IMR-90 (cell line): ENCODE data around the gene CERS4. TPM values are rescaled to one million over a fixed set of nuclear protein-coding genes. Genes with fewer than 3 reads are reported as not detected.

Experiments used
- ATAC-seq: fragments of 200-7000 bp; cut with Tn5 transposase; 2 replicates; pipeline ENCODE4 v1.9.1; 2020; ENCODE audit warnings: low read depth, mild to moderate bottlenecking, moderate library complexity
- BruUV-seq: library from RNA; stranded (reverse); fragments of 400-500 nt; replicated peaks from 2 replicates; lab custom pipeline; 2021; lab: Mats Ljungman, UMichigan
- CTCF ChIA-PET: fragments of 300-600 bp; formaldehyde crosslinking; extraction: SDS; loops from one replicate; lab custom pipeline; 2021; ENCODE audit warnings: antibody characterized with exemption; lab: Yijun Ruan, JAX
- POLR2A ChIA-PET: fragments of 300-600 bp; sonication (Branson Sonifier 250); formaldehyde crosslinking; loops from one replicate; lab custom pipeline; 2022; ENCODE audit warnings: antibody characterized with exemption; ENCODE audit not compliant: unreplicated experiment; lab: Charles Lee
- DNase-seq: peaks from one replicate; pipeline ENCODE4 v3.0.0; 2013
- H2AFZ ChIP-seq: replicated peaks from 2 replicates; pipeline ENCODE3; 2013; ENCODE audit warnings: low read length, mild to moderate bottlenecking; ENCODE audit not compliant: poor library complexity
- H2AK5ac ChIP-seq: 2 replicates; pipeline ENCODE4 v1.6.1; 2013; ENCODE audit warnings: low read depth, low read length, inconsistent platforms
- H2AK9ac ChIP-seq: replicated peaks from 2 replicates; pipeline ENCODE3; 2013; ENCODE audit warnings: mild to moderate bottlenecking, low read depth, low read length, moderate library complexity; ENCODE audit not compliant: poor library complexity
- H2BK120ac ChIP-seq: 2 replicates; pipeline ENCODE4 v1.6.1; 2013; ENCODE audit warnings: low read depth, low read length, inconsistent platforms
- H2BK15ac ChIP-seq: 3 replicates; pipeline ENCODE4 v1.6.1; 2013; ENCODE audit warnings: low read depth, low read length, inconsistent platforms
- H2BK20ac ChIP-seq: 2 replicates; pipeline ENCODE4 v1.6.1; 2013; ENCODE audit warnings: low read depth, mild to moderate bottlenecking, inconsistent platforms, low read length, moderate library complexity
- H2BK5ac ChIP-seq: 2 replicates; pipeline ENCODE4 v1.6.1; 2013; ENCODE audit warnings: mild to moderate bottlenecking, low read depth, low read length, inconsistent platforms; ENCODE audit not compliant: poor library complexity, severe bottlenecking
- H3K14ac ChIP-seq: replicated peaks from 2 replicates; pipeline ENCODE4 v1.6.1; 2013; ENCODE audit warnings: low read depth, low read length, inconsistent platforms
- H3K18ac ChIP-seq: 2 replicates; pipeline ENCODE4 v1.6.1; 2013; ENCODE audit warnings: low read depth, low read length, control low read depth
- H3K23ac ChIP-seq: 2 replicates; pipeline ENCODE4 v1.6.1; 2013; ENCODE audit warnings: low read depth, low read length, inconsistent platforms
- H3K27ac ChIP-seq: 2 replicates; pipeline ENCODE4 v1.5.1; 2013; ENCODE audit warnings: mild to moderate bottlenecking, control low read depth, low read length; ENCODE audit not compliant: insufficient read depth
- H3K27me3 ChIP-seq: 2 replicates; pipeline ENCODE4 v1.6.1; 2013; ENCODE audit warnings: low read length; ENCODE audit not compliant: control insufficient read depth, insufficient read depth
- H3K36me3 ChIP-seq: 2 replicates; pipeline ENCODE4 v1.6.1; 2013; ENCODE audit warnings: low read length, mixed read lengths; ENCODE audit not compliant: control insufficient read depth, insufficient read depth
- H3K4ac ChIP-seq: 2 replicates; pipeline ENCODE4 v1.6.1; 2013; ENCODE audit warnings: low read depth, low read length, inconsistent platforms
- H3K4me1 ChIP-seq: 2 replicates; pipeline ENCODE4 v1.6.1; 2013; ENCODE audit warnings: low read length, mixed read lengths; ENCODE audit not compliant: control insufficient read depth, insufficient read depth
- H3K4me2 ChIP-seq: 2 replicates; pipeline ENCODE4 v1.6.1; 2013; ENCODE audit warnings: low read depth, mild to moderate bottlenecking, control low read depth, low read length, moderate library complexity
- H3K4me3 ChIP-seq: 2 replicates; pipeline ENCODE4 v1.5.1; 2013; ENCODE audit warnings: low read depth, mild to moderate bottlenecking, control low read depth, low read length, moderate library complexity; ENCODE audit not compliant: insufficient read depth
- H3K56ac ChIP-seq: 2 replicates; pipeline ENCODE4 v1.6.1; 2013; ENCODE audit warnings: low read length, inconsistent platforms; ENCODE audit not compliant: insufficient read depth; ENCODE audit errors: extremely low read depth
- H3K79me1 ChIP-seq, 2 experiments: 2 replicates each; pipeline ENCODE4 v1.6.1; 2013; ENCODE audit warnings: low read length in 2 of 2, inconsistent platforms in 1 of 2, low read depth in 1 of 2
- H3K9ac ChIP-seq: 2 replicates; pipeline ENCODE4 v1.6.1; 2013; ENCODE audit warnings: low read depth, low read length, control low read depth
- H3K9me1 ChIP-seq: 2 replicates; pipeline ENCODE4 v1.6.1; 2013; ENCODE audit warnings: low read length, inconsistent platforms; ENCODE audit not compliant: insufficient read depth
- H3K9me3 ChIP-seq: 2 replicates; pipeline ENCODE4 v1.6.1; 2013; ENCODE audit warnings: low read length; ENCODE audit not compliant: control insufficient read depth, insufficient read depth
- H4K20me1 ChIP-seq: 2 replicates; pipeline ENCODE4 v1.6.1; 2013; ENCODE audit warnings: low read length, inconsistent platforms; ENCODE audit not compliant: insufficient read depth
- H4K5ac ChIP-seq: 2 replicates; pipeline ENCODE4 v1.6.1; 2013; ENCODE audit warnings: mild to moderate bottlenecking, low read depth, low read length, control low read depth
- H4K8ac ChIP-seq, 2 experiments: 2 replicates each; pipeline ENCODE4 v1.6.1; 2013; ENCODE audit warnings: low read depth in 2 of 2, low read length in 2 of 2, control low read depth in 1 of 2, inconsistent platforms in 1 of 2
- H4K91ac ChIP-seq: 2 replicates; pipeline ENCODE4 v1.6.1; 2013; ENCODE audit warnings: low read depth, low read length, inconsistent platforms; ENCODE audit not compliant: insufficient read depth
- BHLHE40 ChIP-seq: fragments of 150-350 bp; IDR thresholded peaks from 2 replicates; pipeline ENCODE4 v1.6.1; 2016; ENCODE audit warnings: mild to moderate bottlenecking, low read depth, low read length
- CHD1 ChIP-seq: IDR thresholded peaks from 2 replicates; pipeline ENCODE4 v1.6.1; 2012; ENCODE audit warnings: low read depth, low read length, improper control_type of control experiment
- MXI1 ChIP-seq: IDR thresholded peaks from 2 replicates; pipeline ENCODE4 v1.6.1; 2012; ENCODE audit warnings: low read depth, mild to moderate bottlenecking, low read length, moderate library complexity, borderline replicate concordance
- RAD21 ChIP-seq: IDR thresholded peaks from 2 replicates; pipeline ENCODE4 v1.6.1; 2012; ENCODE audit warnings: low read length, improper control_type of control experiment
- RCOR1 ChIP-seq: IDR thresholded peaks from 2 replicates; pipeline ENCODE4 v1.6.1; 2012; ENCODE audit warnings: mild to moderate bottlenecking, low read length, improper control_type of control experiment; ENCODE audit not compliant: insufficient replicate concordance
- RFX5 ChIP-seq: IDR thresholded peaks from 2 replicates; pipeline ENCODE4 v1.8.0; 2012; ENCODE audit warnings: low read depth, mild to moderate bottlenecking, low read length, moderate library complexity
- SMC3 ChIP-seq: fragments of 150-350 bp; IDR thresholded peaks from 2 replicates; pipeline ENCODE4 v1.6.1; 2016; ENCODE audit warnings: low read depth, mild to moderate bottlenecking, antibody characterized with exemption, low read length, moderate library complexity
- WGBS, 2 experiments: methylation state at CpG; one replicate each; pipeline versions ENCODE4 v1.1.5 to v1.1.7; 2013; ENCODE audit warnings: missing lambda C conversion rate in 2 of 2; ENCODE audit not compliant: insufficient read length in 1 of 2; ENCODE audit errors: extremely low coverage in 2 of 2; 5-methylcytosine and 5-hydroxymethylcytosine counted together
- dilution Hi-C: fragments of 300-500 bp; cut with HindIII; formaldehyde crosslinking; loops from one replicate; pipeline ENCODE4 v1.14.3; 2018; ENCODE audit warnings: low sequenced_read_pairs; ENCODE audit not compliant: unreplicated experiment
- in situ Hi-C: fragments of 300-500 bp; cut with MboI; formaldehyde crosslinking; loops from 3 replicates; pipeline ENCODE4 v1.14.3; 2019; ENCODE audit warnings: low sequenced_read_pairs, inconsistent platforms, mixed read lengths
- intact Hi-C: fragments of 100-400 bp; cut with micrococcal nuclease; formaldehyde crosslinking; loops from 2 replicates; pipeline ENCODE4 v1.10.0; 2022
- polyA plus RNA-seq, 3 experiments: library from polyadenylated mRNA; depleted of rRNA; stranded (reverse); fragments of >200 nt; gene quantifications; 2 replicates each; pipeline ENCODE4 v1.2.3, GENCODE V29; 2012; ENCODE audit warnings: low replicate concordance in 1 of 3
- total RNA-seq: library from RNA; depleted of rRNA; stranded (reverse); fragments of >200 nt; gene quantifications from 2 replicates; pipeline ENCODE4 v1.2.3, GENCODE V29; 2012
- TF ChIP-seq, protein P1 (sequence below): conservative IDR thresholded peaks from 2 replicates; pipeline ENCODE4 v1.5.1; 2012; ENCODE audit warnings: mild to moderate bottlenecking, low read depth, low read length, improper control_type of control experiment
- TF ChIP-seq, protein P2 (sequence below): fragments of 150-350 bp; IDR thresholded peaks from 2 replicates; pipeline ENCODE4 v1.6.1; 2017; ENCODE audit warnings: mild to moderate bottlenecking, antibody characterized with exemption, low read length, low read depth

CERS4 gene
- total and polyA plus RNA-seq, 2 of the 4 experiments (the other 2 are of a cell fraction): 3.2 to 5.7 TPM

DNA sequence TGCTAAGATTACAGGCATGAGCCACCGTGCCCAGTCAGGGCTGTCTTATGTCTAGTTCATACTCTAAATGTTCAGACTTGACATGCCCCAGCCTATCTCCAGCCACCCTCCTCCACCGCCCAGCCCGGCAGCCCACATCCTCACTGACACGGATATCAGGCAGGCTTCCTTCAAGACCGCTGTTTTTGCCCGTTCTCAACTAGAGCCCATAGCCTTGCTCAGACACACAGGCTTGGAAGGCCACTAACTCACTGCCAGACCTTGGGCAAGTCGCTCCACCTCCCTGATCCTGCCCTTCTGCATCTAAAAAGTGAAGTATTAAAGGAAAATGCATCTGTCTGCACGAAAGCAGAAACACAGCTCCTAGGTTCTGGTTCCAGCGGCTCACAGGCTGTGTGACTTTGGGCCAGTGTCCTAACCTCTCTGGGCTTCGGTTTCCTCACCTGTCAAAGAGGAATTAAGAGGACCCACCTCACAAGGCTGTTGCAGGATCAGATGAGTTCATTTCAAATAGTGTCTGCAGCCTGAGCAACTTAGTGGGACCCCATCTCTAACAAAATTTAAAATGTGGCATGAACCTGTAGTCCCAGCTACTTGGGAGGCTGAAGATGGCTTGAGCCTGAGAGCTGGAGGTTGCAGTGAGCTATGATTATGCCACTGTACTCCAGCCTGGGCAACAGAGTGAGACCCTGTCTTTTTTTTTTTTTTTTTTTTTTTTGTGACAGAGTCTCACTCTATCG, 14.5 kb upstream of the CERS4 start:
- no peak overlapping the region for H3K14ac ChIP-seq
- H2BK20ac ChIP-seq: no peak overlapping the region
- no peak overlapping the region for H2AK9ac ChIP-seq
- H4K8ac ChIP-seq: peak overlapping the region in 1 of 2 experiments; percentile 17; a peak in 2 of 4 replicates
- no peak overlapping the region for H3K23ac ChIP-seq
- H2AK5ac ChIP-seq: no peak overlapping the region; the same call in 1 of the 2 replicates
- H3K79me1 ChIP-seq: no peaks in the 10 kb centered on the region
- no peak overlapping the region for H3K27ac ChIP-seq
- H4K20me1 ChIP-seq: no peaks in the 10 kb centered on the region
- no peak overlapping the region for H3K56ac ChIP-seq
- no peak overlapping the region for H4K91ac ChIP-seq
- no peak for ATAC-seq
- H4K5ac ChIP-seq: no peak overlapping the region; the same call in 1 of the 2 replicates
- no peak overlapping the region for H3K4ac ChIP-seq
- H3K4me2 ChIP-seq: no peak overlapping the region
- dilution Hi-C loops: no loop called here
- no peaks in the 10 kb centered on the region for H3K36me3 ChIP-seq
- in situ Hi-C loops: no loop called here
- 67% methylated on average over 5 of the region's 11 CpGs; no CpG with 5 or more reads in 1 of the 2 experiments for WGBS, 2 experiments
- intact Hi-C loops: no loop called here
- DNase-seq: no peak
- H3K27me3 ChIP-seq: peaks cover 2% of the 10 kb centered on the region; the same call in 1 of the 2 replicates
- peaks cover 2% of the 10 kb centered on the region; the same call in 1 of the 2 replicates for H3K4me1 ChIP-seq
- H2BK15ac ChIP-seq: no peak overlapping the region
- ChIA-PET POLR2A (no interaction called here), CTCF (no interaction called here)
- H3K4me3 ChIP-seq: no peak overlapping the region
- H2AFZ ChIP-seq: no peak overlapping the region
- H2BK120ac ChIP-seq: no peak overlapping the region
- H3K9me3 ChIP-seq: no peaks in the 10 kb centered on the region
- H2BK5ac ChIP-seq: no peak overlapping the region
- H3K18ac ChIP-seq: no peak overlapping the region; the same call in 1 of the 2 replicates
- BruUV-seq: no TSS peak
- TF ChIP-seq BHLHE40 (no peak), RAD21 (no peak), RCOR1 (no peak), RFX5 (no peak), MXI1 (no peak), SMC3 (no peak), CHD1 (no peak)
- TF ChIP-seq, protein P1, sequence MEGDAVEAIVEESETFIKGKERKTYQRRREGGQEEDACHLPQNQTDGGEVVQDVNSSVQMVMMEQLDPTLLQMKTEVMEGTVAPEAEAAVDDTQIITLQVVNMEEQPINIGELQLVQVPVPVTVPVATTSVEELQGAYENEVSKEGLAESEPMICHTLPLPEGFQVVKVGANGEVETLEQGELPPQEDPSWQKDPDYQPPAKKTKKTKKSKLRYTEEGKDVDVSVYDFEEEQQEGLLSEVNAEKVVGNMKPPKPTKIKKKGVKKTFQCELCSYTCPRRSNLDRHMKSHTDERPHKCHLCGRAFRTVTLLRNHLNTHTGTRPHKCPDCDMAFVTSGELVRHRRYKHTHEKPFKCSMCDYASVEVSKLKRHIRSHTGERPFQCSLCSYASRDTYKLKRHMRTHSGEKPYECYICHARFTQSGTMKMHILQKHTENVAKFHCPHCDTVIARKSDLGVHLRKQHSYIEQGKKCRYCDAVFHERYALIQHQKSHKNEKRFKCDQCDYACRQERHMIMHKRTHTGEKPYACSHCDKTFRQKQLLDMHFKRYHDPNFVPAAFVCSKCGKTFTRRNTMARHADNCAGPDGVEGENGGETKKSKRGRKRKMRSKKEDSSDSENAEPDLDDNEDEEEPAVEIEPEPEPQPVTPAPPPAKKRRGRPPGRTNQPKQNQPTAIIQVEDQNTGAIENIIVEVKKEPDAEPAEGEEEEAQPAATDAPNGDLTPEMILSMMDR: no peak
- TF ChIP-seq, protein P2, sequence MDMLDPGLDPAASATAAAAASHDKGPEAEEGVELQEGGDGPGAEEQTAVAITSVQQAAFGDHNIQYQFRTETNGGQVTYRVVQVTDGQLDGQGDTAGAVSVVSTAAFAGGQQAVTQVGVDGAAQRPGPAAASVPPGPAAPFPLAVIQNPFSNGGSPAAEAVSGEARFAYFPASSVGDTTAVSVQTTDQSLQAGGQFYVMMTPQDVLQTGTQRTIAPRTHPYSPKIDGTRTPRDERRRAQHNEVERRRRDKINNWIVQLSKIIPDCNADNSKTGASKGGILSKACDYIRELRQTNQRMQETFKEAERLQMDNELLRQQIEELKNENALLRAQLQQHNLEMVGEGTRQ: no peak
- no peak overlapping the region for H3K9ac ChIP-seq
- no peaks in the 10 kb centered on the region for H3K9me1 ChIP-seq
